H1 (cell line): ENCODE results near the gene DRAP1. TPM values are rescaled to one million over a fixed set of nuclear protein-coding genes. Genes with fewer than 3 reads are reported as not detected.

Source experiments
- CTCF ChIA-PET: fragments of 300-600 bp; sonication (Branson Sonifier 250); formaldehyde crosslinking; loops from one replicate; lab custom pipeline; 2021; ENCODE audit not compliant: partially characterized antibody; lab: Charles Lee
- POLR2A ChIA-PET: fragments of 300-600 bp; sonication (Branson Sonifier 250); formaldehyde crosslinking; loops from one replicate; lab custom pipeline; 2021; ENCODE audit warnings: inconsistent platforms; ENCODE audit not compliant: partially characterized antibody; lab: Charles Lee
- DNase-seq, 2 experiments: peaks; one replicate each; pipeline versions ENCODE4 v3.0.0 to v3.0.0-alpha.2; 2010 to 2022; ENCODE audit warnings: low spot score in 2 of 2, low read depth in 1 of 2, mixed read lengths in 1 of 2
- FAIRE-seq: peaks from 2 replicates; lab custom pipeline; 2011; peaks lifted over from hg19 to GRCh38; lab: Jason Lieb, UNC
- H2AFZ ChIP-seq: 2 replicates; pipeline ENCODE4 v1.8.1; 2012; ENCODE audit warnings: low read length, inconsistent platforms
- H2AK5ac ChIP-seq: 2 replicates; pipeline ENCODE4 v1.6.1; 2013; ENCODE audit warnings: low read depth, low read length
- H2BK120ac ChIP-seq: replicated peaks from 2 replicates; pipeline ENCODE3; 2013; ENCODE audit warnings: low read depth, low read length, inconsistent platforms
- H2BK12ac ChIP-seq: 2 replicates; pipeline ENCODE4 v1.6.1; 2013; ENCODE audit warnings: low read depth, low read length
- H2BK15ac ChIP-seq: 2 replicates; pipeline ENCODE4 v1.6.1; 2013; ENCODE audit warnings: low read length
- H2BK20ac ChIP-seq: 2 replicates; pipeline ENCODE4 v1.6.1; 2013; ENCODE audit warnings: low read length
- H2BK5ac ChIP-seq: 2 replicates; pipeline ENCODE4 v1.6.1; 2013; ENCODE audit warnings: low read depth, low read length
- H3K14ac ChIP-seq: 2 replicates; pipeline ENCODE4 v1.6.1; 2013; ENCODE audit warnings: inconsistent platforms; ENCODE audit not compliant: insufficient read length
- H3K18ac ChIP-seq: 2 replicates; pipeline ENCODE4 v1.6.1; 2013; ENCODE audit warnings: low read length; ENCODE audit errors: extremely low read depth
- H3K23ac ChIP-seq: 2 replicates; pipeline ENCODE4 v1.6.1; 2013; ENCODE audit warnings: inconsistent platforms; ENCODE audit not compliant: insufficient read length
- H3K23me2 ChIP-seq: 2 replicates; pipeline ENCODE4 v1.6.1; 2013; ENCODE audit warnings: low read depth, low read length
- H3K27ac ChIP-seq: 2 replicates; pipeline ENCODE4 v1.6.1; 2011; ENCODE audit warnings: low read depth, low read length, inconsistent platforms
- H3K27me3 ChIP-seq, 4 experiments: replicated peaks in 1 of 4; 1 replicate in 1 of 4; 2 replicates in 3 of 4; pipeline versions ENCODE4 v1.6.1 to v1.8.1; 2011 to 2013; ENCODE audit warnings: low read length in 3 of 4, mild to moderate bottlenecking in 3 of 4, inconsistent platforms in 2 of 4, mixed read lengths in 2 of 4, moderate library complexity in 1 of 4; ENCODE audit not compliant: control insufficient read depth in 3 of 4, insufficient read depth in 3 of 4; ENCODE audit errors: extremely low read depth in 1 of 4
- H3K36me3 ChIP-seq, 4 experiments: 2 replicates each; pipeline versions ENCODE4 v1.6.1 to v1.8.1; 2011 to 2013; ENCODE audit warnings: mild to moderate bottlenecking in 4 of 4, low read length in 3 of 4, moderate library complexity in 2 of 4, control low read depth in 1 of 4, inconsistent platforms in 1 of 4; ENCODE audit not compliant: insufficient read depth in 4 of 4, control insufficient read depth in 2 of 4
- H3K4ac ChIP-seq: replicated peaks from 2 replicates; pipeline ENCODE3; 2013; ENCODE audit warnings: low read length, low read depth, mixed read lengths, inconsistent platforms; ENCODE audit not compliant: insufficient read length
- H3K4me1 ChIP-seq, 4 experiments: replicated peaks in 1 of 4; 1 replicate in 1 of 4; 2 replicates in 3 of 4; pipeline versions ENCODE4 v1.6.1 to v1.8.1; 2011 to 2013; ENCODE audit warnings: low read length in 3 of 4, inconsistent platforms in 2 of 4, mixed read lengths in 1 of 4; ENCODE audit not compliant: insufficient read depth in 4 of 4, control insufficient read depth in 3 of 4
- H3K4me2 ChIP-seq, 2 experiments: 2 replicates each; pipeline versions ENCODE4 v1.6.1 to v1.8.1; 2011 to 2013; ENCODE audit warnings: low read depth in 2 of 2, low read length in 2 of 2, control low read depth in 1 of 2, inconsistent platforms in 1 of 2, mild to moderate bottlenecking in 1 of 2; ENCODE audit not compliant: insufficient read depth in 1 of 2
- H3K4me3 ChIP-seq, 4 experiments: fragments of 200-600, 300-600 bp in 1 of 4; sonication (generic), shearing (Covaris generic), sonication (Bioruptor Twin) in 1 of 4; 2 replicates each; pipeline versions ENCODE4 v1.5.1 to v1.8.1; 2011 to 2016; ENCODE audit warnings: low read length in 4 of 4, low read depth in 3 of 4, control low read depth in 2 of 4, inconsistent platforms in 2 of 4, mild to moderate bottlenecking in 2 of 4, mixed read lengths in 1 of 4, moderate library complexity in 1 of 4; ENCODE audit not compliant: insufficient read depth in 2 of 4; ENCODE audit errors: extremely low read depth in 1 of 4
- H3K56ac ChIP-seq: replicated peaks from 2 replicates; pipeline ENCODE3; 2013; ENCODE audit warnings: low read depth, mild to moderate bottlenecking, mixed read lengths, low read length, inconsistent platforms; ENCODE audit not compliant: insufficient read length
- H3K79me1 ChIP-seq: 2 replicates; pipeline ENCODE4 v1.6.1; 2013; ENCODE audit warnings: low read depth, low read length, control low read depth
- H3K79me2 ChIP-seq, 2 experiments: 2 replicates each; pipeline versions ENCODE4 v1.6.1 to v1.8.1; 2012 to 2013; ENCODE audit warnings: low read length in 2 of 2, mild to moderate bottlenecking in 2 of 2, inconsistent platforms in 1 of 2; ENCODE audit not compliant: insufficient read depth in 2 of 2, control insufficient read depth in 1 of 2
- H3K9ac ChIP-seq, 4 experiments: replicated peaks in 1 of 4; 1 replicate in 1 of 4; 2 replicates in 3 of 4; pipeline versions ENCODE4 v1.6.1 to v1.8.1; 2011 to 2013; ENCODE audit warnings: low read depth in 3 of 4, low read length in 3 of 4, control low read depth in 2 of 4, mild to moderate bottlenecking in 2 of 4, moderate library complexity in 2 of 4, inconsistent platforms in 1 of 4; ENCODE audit errors: extremely low read depth in 1 of 4
- H3K9me3 ChIP-seq, 2 experiments: 2 replicates each; pipeline versions ENCODE4 v1.6.1 to v1.8.1; 2012 to 2013; ENCODE audit warnings: mild to moderate bottlenecking in 2 of 2, moderate library complexity in 2 of 2, control low read depth in 1 of 2, inconsistent platforms in 1 of 2, low read depth in 1 of 2, low read length in 1 of 2, mixed read lengths in 1 of 2; ENCODE audit not compliant: insufficient read depth in 2 of 2
- H4K20me1 ChIP-seq, 2 experiments: replicated peaks in 1 of 2; 2 replicates each; pipeline versions ENCODE3 to v1.8.1; 2011 to 2013; ENCODE audit warnings: inconsistent platforms in 2 of 2, low read length in 2 of 2, mild to moderate bottlenecking in 1 of 2; ENCODE audit not compliant: insufficient read depth in 2 of 2, control insufficient read depth in 1 of 2
- H4K5ac ChIP-seq: 2 replicates; pipeline ENCODE4 v1.6.1; 2013; ENCODE audit warnings: low read length, low read depth, mixed read lengths, inconsistent platforms; ENCODE audit not compliant: insufficient read length
- H4K8ac ChIP-seq: 2 replicates; pipeline ENCODE4 v1.8.0; 2013; ENCODE audit warnings: mild to moderate bottlenecking, moderate library complexity, low read length, inconsistent platforms; ENCODE audit not compliant: insufficient read depth; ENCODE audit errors: extremely low read depth
- H4K91ac ChIP-seq: replicated peaks from 2 replicates; pipeline ENCODE3; 2013; ENCODE audit warnings: low read length, mixed read lengths, inconsistent platforms; ENCODE audit not compliant: insufficient read length
- CEBPB ChIP-seq: IDR thresholded peaks from 2 replicates; pipeline ENCODE4 v1.6.1; 2012; ENCODE audit warnings: low read depth, low read length
- CHD1 ChIP-seq: IDR thresholded peaks from 2 replicates; pipeline ENCODE4 v1.6.1; 2012; ENCODE audit warnings: low read depth, low read length, improper control_type of control experiment
- EZH2 ChIP-seq: fragments of 200-600 bp; sonication (generic); IDR thresholded peaks from 2 replicates; pipeline ENCODE4 v1.7.1; 2012; ENCODE audit warnings: low read depth, mild to moderate bottlenecking, moderate library complexity, low read length, inconsistent platforms; ENCODE audit not compliant: severe bottlenecking
- FOSL1 ChIP-seq: IDR thresholded peaks from 2 replicates; pipeline ENCODE4 v1.6.1; 2011; ENCODE audit warnings: mild to moderate bottlenecking, low read depth, low read length, moderate library complexity; ENCODE audit not compliant: insufficient read depth
- KDM5A ChIP-seq: fragments of 200-600 bp; IDR thresholded peaks from 2 replicates; pipeline ENCODE4 v1.7.1; 2012; ENCODE audit warnings: mild to moderate bottlenecking, low read length, inconsistent platforms, mixed read lengths
- RNF2 ChIP-seq: fragments of 200-900, 300-1000 bp; sonication (generic); IDR thresholded peaks from 2 replicates; pipeline ENCODE4 v1.7.1; 2016; ENCODE audit warnings: borderline replicate concordance, low read depth, mild to moderate bottlenecking, antibody characterized with exemption, low read length; ENCODE audit not compliant: poor library complexity, severe bottlenecking; ENCODE audit errors: missing control alignments
- SAP30 ChIP-seq: fragments of 300-600 bp; sonication (generic); IDR thresholded peaks from 2 replicates; pipeline ENCODE4 v1.7.1; 2012; ENCODE audit warnings: low read length, moderate library complexity, mild to moderate bottlenecking, inconsistent platforms; ENCODE audit not compliant: insufficient read depth, insufficient replicate concordance
- TEAD4 ChIP-seq: IDR thresholded peaks from 2 replicates; pipeline ENCODE4 v1.6.1; 2012; ENCODE audit warnings: low read depth, low read length, inconsistent platforms, mixed read lengths
- WGBS, 2 experiments: shearing (Covaris generic) in 1 of 2; methylation state at CpG; one replicate each; pipeline versions ENCODE4 v1.1.6 to v1.1.7; 2013 to 2015; ENCODE audit warnings: low lambda C conversion rate in 2 of 2, mixed read lengths in 2 of 2, inconsistent platforms in 1 of 2, low coverage in 1 of 2, missing lambda C conversion rate in 1 of 2; ENCODE audit not compliant: insufficient replicate concordance in 2 of 2, insufficient coverage in 1 of 2, insufficient read length in 1 of 2; ENCODE audit errors: extremely low coverage in 1 of 2, missing lambda C conversion rate in 1 of 2; 5-methylcytosine and 5-hydroxymethylcytosine counted together
- polyA plus RNA-seq, 7 experiments: library from polyadenylated mRNA; depleted of rRNA in 3 of 7; stranded (reverse) in 5 of 7; unstranded in 2 of 7; fragments of >200 nt in 5 of 7; fragments of 200-250 nt in 2 of 7; gene quantifications; 1 replicate in 5 of 7; 2 replicates in 1 of 7; 4 replicates in 1 of 7; pipeline versions ENCODE4 v1.2.1 to v1.2.3, GENCODE V29; 2011 to 2013; ENCODE audit warnings: missing spikeins in 2 of 7, mixed read lengths in 2 of 7
- total RNA-seq: library from RNA; stranded (reverse); fragmentation: NEBNext Ultra II Directional; extraction: Animal tissue kit (Norgen Biotek cat#: 25700); gene quantifications from 2 replicates; pipeline ENCODE4 v1.2.1, GENCODE V29; 2021
- TF ChIP-seq, protein P1 (sequence below): IDR thresholded peaks from 2 replicates; pipeline ENCODE4 v1.6.1; 2012; ENCODE audit warnings: low read length, inconsistent platforms

DRAP1 gene
- total and polyA plus RNA-seq, 2 of the 8 experiments (the other 6 are each of a cell fraction or from before 2014, with no cell fraction given), result 62.5 to 98.7 TPM

DNA sequence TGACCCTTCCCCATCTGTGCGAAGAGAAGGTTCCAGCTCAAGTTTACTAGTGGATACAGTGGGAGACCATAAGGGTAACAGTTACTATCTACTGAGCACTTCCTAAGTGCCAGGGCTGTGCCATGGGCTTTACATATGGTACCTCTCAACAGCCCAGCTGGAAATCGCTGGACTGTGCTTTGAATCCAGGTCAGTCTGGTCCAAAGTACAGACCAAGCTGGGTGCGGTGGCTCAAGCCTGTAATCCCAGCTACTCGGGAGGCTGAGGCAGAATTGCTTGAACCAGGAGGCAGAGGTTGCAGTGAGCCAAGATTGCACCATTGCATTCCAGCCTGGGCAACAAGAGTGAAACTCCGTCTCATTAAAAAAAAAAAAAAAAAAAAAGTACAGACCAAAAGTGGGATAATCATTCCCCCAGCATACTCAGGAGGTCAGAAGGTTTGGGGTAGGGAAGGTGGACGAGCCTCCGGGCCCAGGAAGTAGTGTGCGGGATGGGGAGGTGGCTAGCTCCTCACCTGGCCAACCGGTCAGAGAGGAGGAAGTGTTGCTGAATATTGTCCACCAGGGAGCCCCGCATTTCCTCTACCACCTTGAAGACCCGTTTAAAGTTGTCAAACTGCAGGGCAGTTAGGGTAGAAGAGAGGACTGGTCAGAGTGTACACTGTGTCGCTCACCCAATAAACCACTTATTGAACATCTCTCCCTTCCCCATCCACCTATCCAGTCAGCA lies 33.3 kb upstream of the DRAP1 start:
- peaks cover 0 to 18% (median 11%) of the 10 kb centered on the region in 4 experiments; a peak in 5 of 7 replicates for H3K4me1 ChIP-seq
- peaks cover 0 to 10% (median 8%) of the 10 kb centered on the region in 4 experiments; a peak in 6 of 7 replicates for H3K27me3 ChIP-seq
- H2BK12ac ChIP-seq, result no peak overlapping the region
- no peak overlapping the region for H3K14ac ChIP-seq
- no peaks in the 10 kb centered on the region for H3K9me3 ChIP-seq
- no peak overlapping the region for H3K4me2 ChIP-seq
- H2BK5ac ChIP-seq, result no peak overlapping the region
- H3K27ac ChIP-seq, result no peak overlapping the region
- H4K5ac ChIP-seq, result no peak overlapping the region
- no peak overlapping the region for H3K56ac ChIP-seq
- H3K23me2 ChIP-seq, result peaks cover 19% of the 10 kb centered on the region
- no peak overlapping the region for H2BK120ac ChIP-seq
- 87% methylated on average over 11 of the region's 12 CpGs; no CpG with 5 or more reads in 1 of the 2 experiments for WGBS, 2 experiments
- peaks cover 8 to 22% (median 18%) of the 10 kb centered on the region in 4 experiments; a peak in 7 of 8 replicates for H3K36me3 ChIP-seq
- peaks cover 6 to 7% of the 10 kb centered on the region in 2 experiments for H4K20me1 ChIP-seq
- H3K23ac ChIP-seq, result no peak overlapping the region
- FAIRE-seq, result no peak
- H3K4ac ChIP-seq, result no peak overlapping the region
- ChIA-PET POLR2A (interaction anchor here (39.7 kb wide), 1 partner anchor 30 kb away, joined by 1071 read pairs; the partner anchor contains the start of genes CFL1, EFEMP2 and MUS81), CTCF (interaction anchor here (0.7 to 19.6 kb wide), 33 partner anchors 8 to 260 kb away, joined by 3 to 283 read pairs (median 5); partner anchors contain the start of genes CATSPER1, CFL1, CTSW and EFEMP2)
- H2BK15ac ChIP-seq, result no peak overlapping the region
- no peak overlapping the region for H2AK5ac ChIP-seq
- no peak overlapping the region for H3K4me3 ChIP-seq
- no peak overlapping the region for H3K18ac ChIP-seq
- no peak overlapping the region for H3K9ac ChIP-seq
- no peak overlapping the region for H2BK20ac ChIP-seq
- DNase-seq, result no peak
- no peak overlapping the region for H4K8ac ChIP-seq
- no peak overlapping the region for H4K91ac ChIP-seq
- no peak overlapping the region for H2AFZ ChIP-seq
- peaks cover 0 to 4% of the 10 kb centered on the region in 2 experiments; a peak in 1 of 4 replicates for H3K79me2 ChIP-seq
- H3K79me1 ChIP-seq, result no peaks in the 10 kb centered on the region
- TF ChIP-seq CEBPB (no peak), KDM5A (no peak), RNF2 (no peak), EZH2 (no peak), SAP30 (no peak), CHD1 (no peak), TEAD4 (no peak), FOSL1 (no peak)
- TF ChIP-seq, protein P1, sequence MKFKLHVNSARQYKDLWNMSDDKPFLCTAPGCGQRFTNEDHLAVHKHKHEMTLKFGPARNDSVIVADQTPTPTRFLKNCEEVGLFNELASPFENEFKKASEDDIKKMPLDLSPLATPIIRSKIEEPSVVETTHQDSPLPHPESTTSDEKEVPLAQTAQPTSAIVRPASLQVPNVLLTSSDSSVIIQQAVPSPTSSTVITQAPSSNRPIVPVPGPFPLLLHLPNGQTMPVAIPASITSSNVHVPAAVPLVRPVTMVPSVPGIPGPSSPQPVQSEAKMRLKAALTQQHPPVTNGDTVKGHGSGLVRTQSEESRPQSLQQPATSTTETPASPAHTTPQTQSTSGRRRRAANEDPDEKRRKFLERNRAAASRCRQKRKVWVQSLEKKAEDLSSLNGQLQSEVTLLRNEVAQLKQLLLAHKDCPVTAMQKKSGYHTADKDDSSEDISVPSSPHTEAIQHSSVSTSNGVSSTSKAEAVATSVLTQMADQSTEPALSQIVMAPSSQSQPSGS, result no peak
